Smooth muscle cell (in vitro differentiated cells): ENCODE data around the gene CNNM3. TPM values are rescaled to one million over a fixed set of nuclear protein-coding genes. Genes with fewer than 3 reads are reported as not detected.

Experiments
- DNase-seq: peaks from one replicate; lab custom pipeline; 2025; ENCODE audit not compliant: unreplicated experiment; lab: John Stamatoyannopoulos, UW
- H2AFZ ChIP-seq: fragments of 200-600 bp; sonication (generic); 2 replicates; pipeline ENCODE4 v1.6.0; 2016; ENCODE audit warnings: antibody characterized with exemption, low read depth, mild to moderate bottlenecking
- H3F3A ChIP-seq: fragments of 200-600 bp; sonication (generic); 2 replicates; pipeline ENCODE4 v1.6.0; 2017; ENCODE audit warnings: antibody characterized with exemption, low read depth
- H3K27ac ChIP-seq: fragments of 200-600 bp; sonication (generic); 2 replicates; pipeline ENCODE4 v1.5.1; 2016; ENCODE audit warnings: low read depth, mild to moderate bottlenecking
- H3K27me3 ChIP-seq: fragments of 200-600 bp; sonication (generic); 2 replicates; pipeline ENCODE4 v1.6.1; 2016; ENCODE audit warnings: low read depth, mild to moderate bottlenecking
- H3K36me3 ChIP-seq: fragments of 200-600 bp; sonication (generic); 2 replicates; pipeline ENCODE4 v1.5.1; 2016; ENCODE audit warnings: low read depth
- H3K4me1 ChIP-seq: fragments of 200-600 bp; sonication (generic); 2 replicates; pipeline ENCODE4 v1.5.1; 2016; ENCODE audit warnings: low read depth
- H3K4me2 ChIP-seq: fragments of 200-600 bp; sonication (generic); 2 replicates; pipeline ENCODE4 v1.6.0; 2016; ENCODE audit warnings: mild to moderate bottlenecking
- H3K4me3 ChIP-seq: fragments of 200-600 bp; sonication (generic); 2 replicates; pipeline ENCODE4 v1.5.1; 2016; ENCODE audit warnings: mild to moderate bottlenecking
- H3K79me2 ChIP-seq: fragments of 200-600 bp; sonication (generic); 2 replicates; pipeline ENCODE4 v1.6.0; 2016; ENCODE audit warnings: low read depth, mild to moderate bottlenecking
- H3K9ac ChIP-seq: fragments of 200-600 bp; sonication (generic); 2 replicates; pipeline ENCODE4 v1.6.0; 2016; ENCODE audit warnings: low read depth
- H3K9me3 ChIP-seq: fragments of 200-600 bp; sonication (generic); replicated peaks from 2 replicates; pipeline ENCODE4 v1.5.1; 2016; ENCODE audit warnings: low read depth
- H4K20me1 ChIP-seq: fragments of 200-600 bp; sonication (generic); 2 replicates; pipeline ENCODE4 v1.6.0; 2016; ENCODE audit warnings: low read depth
- WGBS: methylation state at CpG from one replicate; pipeline ENCODE4 v1.1.7; 2016; ENCODE audit warnings: low lambda C conversion rate; 5-methylcytosine and 5-hydroxymethylcytosine counted together
- polyA plus RNA-seq: library from polyadenylated mRNA; unstranded; fragments of >200 nt; fragmentation: Nextera tagmentation; extraction: Ambion mirVana; gene quantifications from 2 replicates; pipeline ENCODE4 v1.2.1, GENCODE V29; 2016
- total RNA-seq: library from RNA; depleted of rRNA; stranded (reverse); fragments of >200 nt; gene quantifications from 2 replicates; pipeline ENCODE4 v1.2.3, GENCODE V29; 2014
- TF ChIP-seq, protein P1 (sequence below): fragments of 200-600 bp; sonication (generic); IDR thresholded peaks from 2 replicates; pipeline ENCODE4 v1.5.1; 2017; ENCODE audit warnings: borderline replicate concordance, mild to moderate bottlenecking, antibody characterized with exemption; ENCODE audit not compliant: insufficient read depth, poor library complexity, severe bottlenecking

CNNM3 gene
- total and polyA plus RNA-seq, 2 experiments from 2014 or later = 3.2 to 4.8 TPM

GRCh38 chr2:96869281-96869821, 53.3 kb downstream of the CNNM3 start:
- Histone ChIP-seq H3K9me3 (no peaks in the 10 kb centered on the region), H2AFZ (peak overlapping the region; percentile 36), H3F3A (peaks cover 22% of the 10 kb centered on the region), H3K9ac (peak overlapping the region; percentile 94), H3K36me3 (no peaks in the 10 kb centered on the region), H3K27me3 (no peaks in the 10 kb centered on the region), H3K4me1 (peaks cover 18% of the 10 kb centered on the region), H3K4me2 (peak overlapping the region; percentile 95), H3K4me3 (peak overlapping the region; percentile 91), H3K79me2 (peaks cover 54% of the 10 kb centered on the region), H3K27ac (peak overlapping the region; percentile 80), H4K20me1 (peaks cover 40% of the 10 kb centered on the region)
- 0% methylated on average over 28 of the region's 64 CpGs for WGBS
- peak; percentile 71 for DNase-seq
- TF ChIP-seq, protein P1, sequence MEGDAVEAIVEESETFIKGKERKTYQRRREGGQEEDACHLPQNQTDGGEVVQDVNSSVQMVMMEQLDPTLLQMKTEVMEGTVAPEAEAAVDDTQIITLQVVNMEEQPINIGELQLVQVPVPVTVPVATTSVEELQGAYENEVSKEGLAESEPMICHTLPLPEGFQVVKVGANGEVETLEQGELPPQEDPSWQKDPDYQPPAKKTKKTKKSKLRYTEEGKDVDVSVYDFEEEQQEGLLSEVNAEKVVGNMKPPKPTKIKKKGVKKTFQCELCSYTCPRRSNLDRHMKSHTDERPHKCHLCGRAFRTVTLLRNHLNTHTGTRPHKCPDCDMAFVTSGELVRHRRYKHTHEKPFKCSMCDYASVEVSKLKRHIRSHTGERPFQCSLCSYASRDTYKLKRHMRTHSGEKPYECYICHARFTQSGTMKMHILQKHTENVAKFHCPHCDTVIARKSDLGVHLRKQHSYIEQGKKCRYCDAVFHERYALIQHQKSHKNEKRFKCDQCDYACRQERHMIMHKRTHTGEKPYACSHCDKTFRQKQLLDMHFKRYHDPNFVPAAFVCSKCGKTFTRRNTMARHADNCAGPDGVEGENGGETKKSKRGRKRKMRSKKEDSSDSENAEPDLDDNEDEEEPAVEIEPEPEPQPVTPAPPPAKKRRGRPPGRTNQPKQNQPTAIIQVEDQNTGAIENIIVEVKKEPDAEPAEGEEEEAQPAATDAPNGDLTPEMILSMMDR = no peak

DNA sequence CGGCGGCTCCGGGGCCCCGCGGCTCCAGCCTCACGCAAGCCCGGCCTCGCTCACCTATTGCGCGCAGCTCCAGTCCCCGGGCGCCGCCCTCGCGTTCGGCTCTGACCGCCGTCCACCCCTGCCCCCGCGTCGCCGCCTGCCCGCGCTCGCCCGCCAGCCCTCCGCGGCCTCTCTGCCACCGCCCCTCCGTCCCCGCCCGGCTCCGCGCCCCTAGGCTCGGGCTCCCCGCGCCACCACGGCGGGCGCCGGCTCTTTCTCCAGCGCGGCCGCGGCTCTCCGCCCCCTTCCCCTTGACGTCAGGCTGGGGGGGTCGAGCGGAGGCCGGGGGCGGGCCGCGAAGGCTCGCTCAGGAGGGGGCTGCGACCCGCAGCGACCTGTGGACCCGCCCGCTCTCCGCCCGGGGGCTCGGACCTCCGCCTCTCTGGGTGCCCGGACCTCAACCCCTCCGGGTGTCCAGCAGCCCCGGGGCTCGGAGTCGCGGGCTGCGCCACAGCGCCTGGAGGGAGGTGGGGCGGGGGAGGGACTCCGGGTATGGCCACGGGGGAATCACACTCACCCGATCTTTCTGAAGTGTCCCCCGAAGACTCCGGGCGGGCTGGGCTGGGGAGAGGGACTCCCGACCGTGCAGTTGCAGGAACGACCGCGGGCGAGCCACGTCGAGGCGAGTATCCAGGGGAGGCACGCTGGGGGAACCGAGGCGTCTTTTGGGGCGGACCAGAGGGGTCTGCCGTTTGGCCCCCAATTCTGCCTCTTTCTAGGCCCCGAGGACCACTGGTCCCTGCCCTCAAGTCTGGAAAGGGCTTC, 54.0 kb downstream of the CNNM3 start, which contains the start of gene SEMA4C:
Gene SEMA4C (minus strand): TSS at position 259 of the 804 bp plus-strand sequence. CDS start 2,194 bp downstream, outside the sequence.
- WGBS = 2% methylated on average over 27 of the region's 93 CpGs
- DNase-seq = no peak
- TF ChIP-seq, protein P1 = no peak

GRCh38 chr2:96870626-96871255, 54.7 kb downstream of the CNNM3 start:
- WGBS = 20% methylated on average over 13 of the region's 13 CpGs
- H3K9me3 ChIP-seq = no peaks in the 10 kb centered on the region
- peaks cover 28% of the 10 kb centered on the region for H3F3A ChIP-seq
- H3K79me2 ChIP-seq = peaks cover 43% of the 10 kb centered on the region
- H2AFZ ChIP-seq = no peak overlapping the region
- peaks cover 26% of the 10 kb centered on the region for H4K20me1 ChIP-seq
- H3K27me3 ChIP-seq = no peaks in the 10 kb centered on the region
- H3K9ac ChIP-seq = peak overlapping the region; percentile 94
- H3K4me2 ChIP-seq = peak overlapping the region; percentile 95
- DNase-seq = no peak
- peaks cover 27% of the 10 kb centered on the region for H3K4me1 ChIP-seq
- H3K27ac ChIP-seq = peak overlapping the region; percentile 80
- TF ChIP-seq, protein P1 = no peak
- H3K36me3 ChIP-seq = no peaks in the 10 kb centered on the region
- H3K4me3 ChIP-seq = peak overlapping the region; percentile 91

More for the DNA sequence above, 54.0 kb downstream of the CNNM3 start, which contains the start of gene SEMA4C:
- Histone ChIP-seq H3K27ac (peak within 1 kb of the TSS; percentile 80), H3K9ac (peak within 1 kb of the TSS; percentile 94), H2AFZ (peak within 1 kb of the TSS; percentile 80), H3K4me1 (peaks cover 20% of the 10 kb centered on the region), H3K4me2 (peak within 1 kb of the TSS; percentile 95), H3K4me3 (peak within 1 kb of the TSS; percentile 91), H4K20me1 (peaks cover 33% of the 10 kb centered on the region), H3K36me3 (no peaks in the 10 kb centered on the region), H3K27me3 (no peaks in the 10 kb centered on the region), H3K79me2 (peaks cover 50% of the 10 kb centered on the region), H3F3A (peaks cover 28% of the 10 kb centered on the region), H3K9me3 (no peaks in the 10 kb centered on the region)
